Nephron (organoid): ENCODE results near the gene CYTH1.

Experiments used
- H3K27ac Mint-ChIP-seq, 3 experiments: 2 replicates each; pipeline ENCODE4 v1.8.0; 2020; ENCODE audit warnings: mixed read lengths in 3 of 3, mild to moderate bottlenecking in 2 of 3, moderate library complexity in 1 of 3
- H3K27me3 Mint-ChIP-seq: 2 replicates; pipeline ENCODE4 v1.8.0; 2021; ENCODE audit warnings: low read depth, mild to moderate bottlenecking, moderate library complexity, mixed read lengths
- H3K36me3 Mint-ChIP-seq: 2 replicates; pipeline ENCODE4 v1.8.0; 2020; ENCODE audit warnings: low read depth, mixed read lengths
- H3K4me1 Mint-ChIP-seq: 2 replicates; pipeline ENCODE4 v1.8.0; 2020; ENCODE audit warnings: mixed read lengths
- H3K4me3 Mint-ChIP-seq, 3 experiments: 2 replicates each; pipeline ENCODE4 v1.8.0; 2020; ENCODE audit warnings: mild to moderate bottlenecking in 3 of 3, mixed read lengths in 3 of 3, moderate library complexity in 2 of 3
- H3K9me3 Mint-ChIP-seq: 2 replicates; pipeline ENCODE4 v1.8.0; 2020; ENCODE audit warnings: mixed read lengths
- TF ChIP-seq, protein P1 (sequence below), 3 experiments: fragments of 200-600 bp; sonication (generic); IDR thresholded peaks; one replicate each; pipeline ENCODE4 v1.5.0; 2021; ENCODE audit warnings: antibody characterized with exemption in 3 of 3; ENCODE audit not compliant: unreplicated experiment in 3 of 3

Gene CYTH1

DNA sequence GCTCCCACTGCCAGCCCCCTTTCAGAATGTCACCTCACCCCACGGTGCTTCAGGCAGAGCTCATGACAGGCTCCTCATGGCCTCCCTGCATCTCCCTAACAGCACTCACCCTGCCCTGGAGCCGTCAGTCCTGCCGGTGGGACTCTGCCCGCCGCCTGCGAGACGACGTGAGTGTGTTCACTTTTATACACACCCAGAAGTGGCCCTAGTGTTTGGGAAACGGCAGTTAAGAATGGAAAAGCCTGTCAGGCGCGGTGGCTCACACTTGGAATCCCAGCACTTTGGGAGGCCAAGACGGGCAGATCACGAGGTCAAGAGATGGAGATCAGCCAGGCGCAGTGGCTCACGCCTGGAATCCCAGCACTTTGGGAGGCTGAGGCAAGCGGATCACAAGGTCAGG, 12.3 kb upstream of the CYTH1 start:
- H3K27ac Mint-ChIP-seq = peak overlapping the region in 2 of 3 experiments; percentile 22 to 36
- peaks cover 37% of the 10 kb centered on the region for H3K4me1 Mint-ChIP-seq
- H3K9me3 Mint-ChIP-seq = no peaks in the 10 kb centered on the region
- peaks cover 60% of the 10 kb centered on the region for H3K36me3 Mint-ChIP-seq
- H3K27me3 Mint-ChIP-seq = no peaks in the 10 kb centered on the region
- no peak overlapping the region for H3K4me3 Mint-ChIP-seq
- TF ChIP-seq, protein P1, sequence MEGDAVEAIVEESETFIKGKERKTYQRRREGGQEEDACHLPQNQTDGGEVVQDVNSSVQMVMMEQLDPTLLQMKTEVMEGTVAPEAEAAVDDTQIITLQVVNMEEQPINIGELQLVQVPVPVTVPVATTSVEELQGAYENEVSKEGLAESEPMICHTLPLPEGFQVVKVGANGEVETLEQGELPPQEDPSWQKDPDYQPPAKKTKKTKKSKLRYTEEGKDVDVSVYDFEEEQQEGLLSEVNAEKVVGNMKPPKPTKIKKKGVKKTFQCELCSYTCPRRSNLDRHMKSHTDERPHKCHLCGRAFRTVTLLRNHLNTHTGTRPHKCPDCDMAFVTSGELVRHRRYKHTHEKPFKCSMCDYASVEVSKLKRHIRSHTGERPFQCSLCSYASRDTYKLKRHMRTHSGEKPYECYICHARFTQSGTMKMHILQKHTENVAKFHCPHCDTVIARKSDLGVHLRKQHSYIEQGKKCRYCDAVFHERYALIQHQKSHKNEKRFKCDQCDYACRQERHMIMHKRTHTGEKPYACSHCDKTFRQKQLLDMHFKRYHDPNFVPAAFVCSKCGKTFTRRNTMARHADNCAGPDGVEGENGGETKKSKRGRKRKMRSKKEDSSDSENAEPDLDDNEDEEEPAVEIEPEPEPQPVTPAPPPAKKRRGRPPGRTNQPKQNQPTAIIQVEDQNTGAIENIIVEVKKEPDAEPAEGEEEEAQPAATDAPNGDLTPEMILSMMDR (IDR thresholded peaks at IDR 0.05; ENCODE audit: unreplicated experiment in 3 of 3) = no peak

GRCh38 chr17:78793968-78794367, 11.9 kb upstream of the CYTH1 start:
- peaks cover 56% of the 10 kb centered on the region for H3K36me3 Mint-ChIP-seq
- TF ChIP-seq, protein P1 (IDR thresholded peaks at IDR 0.05; ENCODE audit: unreplicated experiment in 3 of 3) = no peak
- H3K4me1 Mint-ChIP-seq = peaks cover 39% of the 10 kb centered on the region
- peak overlapping the region; percentile 32 to 40 (median 36) for H3K27ac Mint-ChIP-seq
- no peaks in the 10 kb centered on the region for H3K27me3 Mint-ChIP-seq
- no peaks in the 10 kb centered on the region for H3K9me3 Mint-ChIP-seq
- no peak overlapping the region for H3K4me3 Mint-ChIP-seq

- Mint-ChIP-seq H3K4me3 (no peak overlapping the region), H3K27me3 (no peaks in the 10 kb centered on the region), H3K27ac (peak overlapping the region; percentile 32 to 40 (median 36)), H3K9me3 (no peaks in the 10 kb centered on the region), H3K4me1 (peaks cover 35% of the 10 kb centered on the region), H3K36me3 (peaks cover 50% of the 10 kb centered on the region)
- TF ChIP-seq, protein P1 (IDR thresholded peaks at IDR 0.05; ENCODE audit: unreplicated experiment in 3 of 3) = no peak
Observed at GRCh38 chr17:78793415-78793814, 11.3 kb upstream of the CYTH1 start.

DNA sequence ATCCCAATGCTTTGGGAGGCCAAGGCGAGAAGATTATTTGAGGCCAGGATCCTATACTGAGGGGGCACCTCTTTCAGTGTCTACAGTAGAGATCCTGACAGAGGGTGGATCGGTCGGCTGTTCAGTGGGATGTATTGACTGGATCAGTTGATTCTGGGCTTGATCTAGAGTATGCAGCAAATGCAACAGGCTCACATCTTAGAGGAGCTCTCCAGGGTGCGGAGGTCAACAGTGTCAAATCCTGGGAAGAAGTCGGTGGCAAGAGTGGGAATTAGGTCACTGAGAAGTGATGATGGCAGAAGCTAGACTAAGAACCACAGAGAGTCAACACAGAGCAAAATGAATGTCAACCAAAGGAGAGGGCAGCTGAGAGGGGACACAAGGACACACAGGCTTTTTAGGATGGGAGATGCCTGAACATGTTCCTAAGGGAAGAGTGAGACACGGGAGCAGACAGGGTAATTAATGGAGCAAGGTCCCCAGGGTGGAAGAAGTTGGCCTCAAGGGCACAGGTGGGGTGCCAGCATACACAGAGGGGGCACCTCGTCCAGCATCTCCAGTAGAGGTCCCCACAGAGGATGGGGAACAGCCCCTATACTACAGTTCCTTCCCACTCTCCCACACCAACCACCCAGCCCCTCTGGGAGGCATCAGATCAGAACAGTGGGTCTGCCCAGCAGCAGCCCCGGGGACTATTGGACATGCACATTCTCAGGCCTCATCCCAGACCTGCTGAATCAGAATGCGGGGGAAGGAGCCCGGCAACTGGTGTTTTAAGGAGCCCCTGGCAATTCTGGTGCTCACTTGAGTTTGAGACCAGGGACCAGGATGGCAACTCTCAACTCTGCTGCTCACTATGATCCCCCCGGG, 10.0 kb upstream of the CYTH1 start:
- TF ChIP-seq, protein P1 (IDR thresholded peaks at IDR 0.05; ENCODE audit: unreplicated experiment in 3 of 3) = no peak
- Mint-ChIP-seq H3K27ac (peak overlapping the region; percentile 89 to 93 (median 90)), H3K36me3 (peaks cover 47% of the 10 kb centered on the region), H3K27me3 (no peaks in the 10 kb centered on the region), H3K9me3 (no peaks in the 10 kb centered on the region), H3K4me3 (no peak overlapping the region), H3K4me1 (peaks cover 40% of the 10 kb centered on the region)

GRCh38 chr17:78790552-78790951, 8.5 kb upstream of the CYTH1 start:
- no peak overlapping the region for H3K4me3 Mint-ChIP-seq
- no peaks in the 10 kb centered on the region for H3K27me3 Mint-ChIP-seq
- TF ChIP-seq, protein P1 (IDR thresholded peaks at IDR 0.05; ENCODE audit: unreplicated experiment in 3 of 3) = no peak
- H3K27ac Mint-ChIP-seq = peak overlapping the region; percentile 89 to 93 (median 90)
- peaks cover 40% of the 10 kb centered on the region for H3K4me1 Mint-ChIP-seq
- H3K36me3 Mint-ChIP-seq = peaks cover 33% of the 10 kb centered on the region
- H3K9me3 Mint-ChIP-seq = no peaks in the 10 kb centered on the region
